Fibroblast of lung (primary cell): ENCODE measurements around the gene PKIB. TPM values are rescaled to one million over a fixed set of nuclear protein-coding genes. Genes with fewer than 3 reads are reported as not detected.

Source experiments
- DNase-seq, 2 donors: peaks; one replicate each; pipeline versions ENCODE4 v3.0.0 to v3.0.0-alpha.2; 2010; ENCODE audit warnings: low read depth in 2 of 2
- H2AFZ ChIP-seq: 2 replicates; pipeline ENCODE4 v1.5.1; 2012; ENCODE audit warnings: low read length, control low read depth, inconsistent platforms
- H3K27ac ChIP-seq: 2 replicates; pipeline ENCODE4 v1.5.1; 2011; ENCODE audit warnings: low read length, control low read depth; ENCODE audit not compliant: insufficient read depth
- H3K27me3 ChIP-seq: 2 replicates; pipeline ENCODE4 v1.5.1; 2011; ENCODE audit warnings: mild to moderate bottlenecking, low read length; ENCODE audit not compliant: control insufficient read depth, insufficient read depth
- H3K36me3 ChIP-seq: 2 replicates; pipeline ENCODE4 v1.5.1; 2011; ENCODE audit warnings: low read length; ENCODE audit not compliant: control insufficient read depth, insufficient read depth
- H3K4me1 ChIP-seq: 2 replicates; pipeline ENCODE4 v1.5.1; 2011; ENCODE audit warnings: low read length; ENCODE audit not compliant: control insufficient read depth, insufficient read depth; ENCODE audit errors: extremely low read depth
- H3K4me2 ChIP-seq: 2 replicates; pipeline ENCODE4 v1.5.1; 2011; ENCODE audit warnings: low read length, control low read depth; ENCODE audit not compliant: insufficient read depth; ENCODE audit errors: extremely low read depth
- H3K4me3 ChIP-seq, 4 experiments: fragments of 200-600 bp in 1 of 4; sonication (generic) in 1 of 4; replicated peaks in 1 of 4; 2 replicates each; pipeline ENCODE4 v1.5.1; 2011 to 2016; ENCODE audit warnings: low read length in 4 of 4, low read depth in 3 of 4, mild to moderate bottlenecking in 3 of 4, control low read depth in 2 of 4, inconsistent platforms in 1 of 4, mixed read lengths in 1 of 4; ENCODE audit not compliant: insufficient read depth in 1 of 4; ENCODE audit errors: control extremely low read depth in 1 of 4
- H3K79me2 ChIP-seq: 2 replicates; pipeline ENCODE4 v1.5.1; 2012; ENCODE audit warnings: mild to moderate bottlenecking, low read length, inconsistent platforms; ENCODE audit not compliant: control insufficient read depth, insufficient read depth
- H3K9ac ChIP-seq: 2 replicates; pipeline ENCODE4 v1.5.1; 2011; ENCODE audit warnings: mild to moderate bottlenecking, low read length, control low read depth; ENCODE audit not compliant: insufficient read depth
- H3K9me3 ChIP-seq: 2 replicates; pipeline ENCODE4 v1.5.1; 2012; ENCODE audit warnings: low read depth, low read length; ENCODE audit not compliant: control insufficient read depth, insufficient read depth
- H4K20me1 ChIP-seq: 2 replicates; pipeline ENCODE4 v1.5.1; 2011; ENCODE audit warnings: low read length; ENCODE audit not compliant: control insufficient read depth, insufficient read depth; ENCODE audit errors: extremely low read depth
- EZH2 ChIP-seq: IDR thresholded peaks from 2 replicates; pipeline ENCODE4 v1.5.1; 2012; ENCODE audit warnings: low read length, control low read depth, mild to moderate bottlenecking; ENCODE audit errors: missing control alignments
- polyA plus RNA-seq, 2 donors: library from polyadenylated mRNA; depleted of rRNA in 1 of 2; stranded (reverse) in 1 of 2; unstranded in 1 of 2; fragments of >200 nt; gene quantifications; 2 replicates each; pipeline ENCODE4 v1.2.1, GENCODE V29; 2011 to 2012; ENCODE audit warnings: missing spikeins in 1 of 2
- total RNA-seq: library from RNA; depleted of rRNA; stranded (reverse); fragments of >200 nt; gene quantifications from 2 replicates; pipeline ENCODE4 v1.2.1, GENCODE V29; 2014
- TF ChIP-seq, protein P1 (sequence below), 2 donors: IDR thresholded peaks in 1 of 2; conservative IDR thresholded peaks in 1 of 2; 1 replicate in 1 of 2; 2 replicates in 1 of 2; pipeline ENCODE4 v1.5.1; 2011 to 2012; ENCODE audit warnings: low read length in 2 of 2, control low read depth in 1 of 2, inconsistent platforms in 1 of 2, low read depth in 1 of 2, mild to moderate bottlenecking in 1 of 2

PKIB gene
- total and polyA plus RNA-seq, 2 donors (not counting 1 experiment from before 2014, with no cell fraction given) = 1.3 to 4.4 TPM

DNA sequence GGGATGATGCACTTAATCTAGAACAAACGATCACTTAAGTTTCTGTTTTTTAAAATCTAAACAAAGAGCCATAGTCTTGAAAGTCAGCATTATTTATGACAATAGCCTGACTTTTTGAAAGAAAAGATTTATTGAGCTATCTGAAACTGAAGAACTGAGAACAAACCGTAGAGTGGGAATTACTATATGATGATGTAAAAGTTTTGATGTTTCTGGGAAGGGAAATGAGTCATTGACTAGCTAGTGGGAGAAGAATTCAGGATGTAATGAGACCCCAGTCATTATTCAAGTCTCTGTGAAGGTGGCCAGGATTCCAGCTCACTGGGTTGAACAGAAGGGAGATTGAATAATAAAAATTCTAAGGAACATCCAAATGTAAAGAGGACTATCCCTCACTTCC is 85.9 kb downstream of the PKIB start:
- Histone ChIP-seq H3K4me2 (peak overlapping the region; percentile 54), H3K4me3 (no peak overlapping the region), H3K36me3 (no peaks in the 10 kb centered on the region), H3K27ac (peak overlapping the region; percentile 39), H3K9ac (no peak overlapping the region), H3K9me3 (no peaks in the 10 kb centered on the region), H2AFZ (no peak overlapping the region), H4K20me1 (no peaks in the 10 kb centered on the region), H3K79me2 (no peaks in the 10 kb centered on the region), H3K4me1 (peaks cover 3% of the 10 kb centered on the region), H3K27me3 (no peaks in the 10 kb centered on the region)
- peak; percentile 86 to 97 for DNase-seq
- TF ChIP-seq, protein P1, sequence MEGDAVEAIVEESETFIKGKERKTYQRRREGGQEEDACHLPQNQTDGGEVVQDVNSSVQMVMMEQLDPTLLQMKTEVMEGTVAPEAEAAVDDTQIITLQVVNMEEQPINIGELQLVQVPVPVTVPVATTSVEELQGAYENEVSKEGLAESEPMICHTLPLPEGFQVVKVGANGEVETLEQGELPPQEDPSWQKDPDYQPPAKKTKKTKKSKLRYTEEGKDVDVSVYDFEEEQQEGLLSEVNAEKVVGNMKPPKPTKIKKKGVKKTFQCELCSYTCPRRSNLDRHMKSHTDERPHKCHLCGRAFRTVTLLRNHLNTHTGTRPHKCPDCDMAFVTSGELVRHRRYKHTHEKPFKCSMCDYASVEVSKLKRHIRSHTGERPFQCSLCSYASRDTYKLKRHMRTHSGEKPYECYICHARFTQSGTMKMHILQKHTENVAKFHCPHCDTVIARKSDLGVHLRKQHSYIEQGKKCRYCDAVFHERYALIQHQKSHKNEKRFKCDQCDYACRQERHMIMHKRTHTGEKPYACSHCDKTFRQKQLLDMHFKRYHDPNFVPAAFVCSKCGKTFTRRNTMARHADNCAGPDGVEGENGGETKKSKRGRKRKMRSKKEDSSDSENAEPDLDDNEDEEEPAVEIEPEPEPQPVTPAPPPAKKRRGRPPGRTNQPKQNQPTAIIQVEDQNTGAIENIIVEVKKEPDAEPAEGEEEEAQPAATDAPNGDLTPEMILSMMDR (conservative IDR thresholded peaks at IDR 0.05 in 1 of 2, IDR thresholded peaks at IDR 0.05 in 1 of 2; ENCODE audit: low read depth in 1 of 2, low read length in 2 of 2) = no peak
- no peak for TF ChIP-seq EZH2

DNA sequence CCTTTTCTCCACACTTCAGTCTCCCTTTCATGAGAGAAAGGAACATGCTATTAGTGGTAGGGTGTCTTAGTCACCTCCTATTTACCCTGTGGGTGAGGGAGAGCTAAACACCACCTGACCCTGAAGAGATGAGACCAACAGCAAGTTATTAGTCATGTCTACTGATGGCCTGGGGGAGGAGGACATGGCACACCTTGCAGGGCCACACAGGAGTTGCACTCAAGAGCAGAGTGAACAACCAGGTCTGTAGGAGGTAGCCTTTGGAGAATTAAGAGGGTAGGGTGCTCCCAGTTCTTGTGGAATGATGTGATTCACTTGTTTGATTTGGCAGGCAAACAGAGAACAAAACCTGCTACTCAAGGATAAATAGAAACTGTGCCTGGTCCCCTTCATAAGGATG is 86.6 kb downstream of the PKIB start:
- DNase-seq = peak in 1 of 2 donors; percentile 89
- Histone ChIP-seq H3K79me2 (no peaks in the 10 kb centered on the region), H4K20me1 (no peaks in the 10 kb centered on the region), H3K9ac (no peak overlapping the region), H2AFZ (no peak overlapping the region), H3K27ac (no peak overlapping the region), H3K4me3 (no peak overlapping the region), H3K27me3 (no peaks in the 10 kb centered on the region), H3K9me3 (no peaks in the 10 kb centered on the region), H3K36me3 (no peaks in the 10 kb centered on the region), H3K4me1 (peaks cover 3% of the 10 kb centered on the region), H3K4me2 (no peak overlapping the region)
- TF ChIP-seq, protein P1 (conservative IDR thresholded peaks at IDR 0.05 in 1 of 2, IDR thresholded peaks at IDR 0.05 in 1 of 2; ENCODE audit: low read depth in 1 of 2, low read length in 2 of 2) = no peak
- no peak for TF ChIP-seq EZH2

- H3K36me3 ChIP-seq = no peaks in the 10 kb centered on the region
Measured at GRCh38 chr6:122697458-122697857, 87.3 kb downstream of the PKIB start.

More at GRCh38 chr6:122697458-122697857, 87.3 kb downstream of the PKIB start:
- H3K9ac ChIP-seq = no peak overlapping the region
- no peak for DNase-seq
- no peak overlapping the region for H3K27ac ChIP-seq
- H3K79me2 ChIP-seq = no peaks in the 10 kb centered on the region
- H3K9me3 ChIP-seq = no peaks in the 10 kb centered on the region
- H3K4me1 ChIP-seq = peaks cover 3% of the 10 kb centered on the region
- no peaks in the 10 kb centered on the region for H3K27me3 ChIP-seq
- TF ChIP-seq, protein P1 (conservative IDR thresholded peaks at IDR 0.05 in 1 of 2, IDR thresholded peaks at IDR 0.05 in 1 of 2; ENCODE audit: low read depth in 1 of 2, low read length in 2 of 2) = no peak
- TF ChIP-seq EZH2 = no peak
- H4K20me1 ChIP-seq = no peaks in the 10 kb centered on the region
- no peak overlapping the region for H3K4me2 ChIP-seq
- no peak overlapping the region for H2AFZ ChIP-seq
- no peak overlapping the region for H3K4me3 ChIP-seq
